Activated CD4-positive, alpha-beta T cell treated with anti-CD3 and anti-CD28 coated beads, Interleukin-2, amount 50 U/mL, for 1 hour (primary cell): ENCODE measurements around the gene SULT4A1.

Experiments used
- DNase-seq: peaks from one replicate; pipeline ENCODE4 v3.0.0-alpha.2; 2020

Gene SULT4A1

GRCh38 chr22:43859621-43860020 is 2.7 kb downstream of the SULT4A1 start:
- DNase-seq = no peak

- no peak for DNase-seq
Measured at GRCh38 chr22:43859176-43859575, 3.1 kb downstream of the SULT4A1 start.

- DNase-seq = no peak
Measured at GRCh38 chr22:43858156-43858895, 4.0 kb downstream of the SULT4A1 start.

GRCh38 chr22:43857367-43857766 is 4.9 kb downstream of the SULT4A1 start:
- no peak for DNase-seq

GRCh38 chr22:43855431-43855830 is 6.9 kb downstream of the SULT4A1 start:
- DNase-seq = no peak

GRCh38 chr22:43854786-43855271 is 7.5 kb downstream of the SULT4A1 start:
- no peak for DNase-seq

- no peak for DNase-seq
Measured at GRCh38 chr22:43854121-43854785, 8.1 kb downstream of the SULT4A1 start.

- no peak for DNase-seq
Measured at GRCh38 chr22:43853328-43853931, 8.9 kb downstream of the SULT4A1 start.

GRCh38 chr22:43852573-43853327 is 9.6 kb downstream of the SULT4A1 start:
- no peak for DNase-seq

GRCh38 chr22:43851979-43852307 is 10.4 kb downstream of the SULT4A1 start:
- DNase-seq = no peak

GRCh38 chr22:43851058-43851978 is 11.0 kb downstream of the SULT4A1 start:
- no peak for DNase-seq

GRCh38 chr22:43850529-43850928 is 11.8 kb downstream of the SULT4A1 start:
- no peak for DNase-seq

GRCh38 chr22:43849731-43850130 is 12.6 kb downstream of the SULT4A1 start:
- DNase-seq = no peak

- DNase-seq = no peak
Measured at GRCh38 chr22:43848366-43849171, 13.7 kb downstream of the SULT4A1 start.

GRCh38 chr22:43847376-43848289 is 14.7 kb downstream of the SULT4A1 start:
- DNase-seq = no peak

- no peak for DNase-seq
Measured at GRCh38 chr22:43846966-43847365, 15.3 kb downstream of the SULT4A1 start.

GRCh38 chr22:43845981-43846380 is 16.3 kb downstream of the SULT4A1 start:
- no peak for DNase-seq

GRCh38 chr22:43844560-43845545 is 17.5 kb downstream of the SULT4A1 start:
- no peak for DNase-seq
